NCI-H82 (cell line): ENCODE results near the gene INKA1.
"Not testable (repeated sequence)": the region's sequence is repeated elsewhere in the genome, so short reads cannot be mapped to it uniquely, and the experiment has no call there.

Experiments used
- DNase-seq: peaks from one replicate; lab custom pipeline; 2025; lab: John Stamatoyannopoulos, UW

The INKA1 gene

DNA sequence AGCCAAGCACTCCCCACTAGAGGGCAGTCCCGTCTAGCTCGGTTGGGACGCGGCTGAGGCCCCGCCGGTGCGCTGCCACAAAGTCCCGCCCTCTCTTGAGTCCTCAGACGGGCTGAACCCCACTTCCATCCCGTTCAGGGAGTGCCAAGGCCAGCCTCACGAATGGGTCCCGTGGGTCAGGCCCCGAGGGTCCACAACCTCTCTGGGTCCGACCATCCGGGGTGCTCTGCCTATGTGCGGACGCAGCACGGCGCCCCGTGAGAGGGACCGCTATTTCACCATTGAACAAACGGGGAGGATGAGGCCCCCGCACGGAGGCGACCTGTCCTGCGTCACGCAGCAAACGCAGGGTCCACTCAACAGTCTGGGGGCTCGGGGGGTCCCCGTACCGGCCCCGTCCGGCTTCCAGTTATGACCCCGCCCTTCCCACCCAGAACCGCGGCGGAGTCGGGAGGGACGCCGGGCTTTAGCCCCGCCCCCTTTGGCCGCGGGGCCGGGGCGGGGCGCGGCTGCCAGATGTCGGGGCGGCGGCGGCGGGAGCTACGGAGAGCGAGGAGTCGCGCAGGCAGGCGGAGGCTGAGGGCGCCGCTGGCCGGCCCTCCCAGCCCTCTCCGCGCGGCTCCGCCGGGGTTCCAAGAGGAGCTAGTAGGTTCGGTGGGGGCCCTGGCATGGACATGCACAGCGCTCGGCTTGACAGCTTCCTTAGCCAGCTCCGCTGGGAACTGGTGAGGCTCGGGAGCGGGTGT lies at the start of gene INKA1:
Gene INKA1, plus strand, starts transcription at position 543 of the 746 bp plus-strand sequence. Its CDS starts 132 bp downstream, at position 675.
- DNase-seq = peak; percentile 91

DNA sequence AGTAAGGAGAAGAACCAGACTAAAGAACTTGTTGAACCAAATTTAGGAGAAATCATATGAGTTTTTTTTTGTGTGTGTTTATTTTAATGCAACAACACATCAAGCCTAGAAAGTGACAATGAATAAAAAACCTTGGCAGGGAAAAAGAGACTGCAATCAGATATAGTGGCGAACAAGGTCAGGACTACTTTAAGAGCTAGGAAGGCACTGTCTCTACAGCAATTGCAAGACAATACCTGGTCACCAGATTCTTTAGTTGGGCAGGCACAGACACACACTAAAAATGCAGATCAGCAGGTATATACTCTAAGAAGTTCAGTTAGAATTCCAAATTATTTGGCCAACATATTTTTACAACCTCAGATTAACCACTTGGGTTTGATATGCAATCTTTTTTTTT lies 48.5 kb upstream of the INKA1 start:
- no peak for DNase-seq

DNA sequence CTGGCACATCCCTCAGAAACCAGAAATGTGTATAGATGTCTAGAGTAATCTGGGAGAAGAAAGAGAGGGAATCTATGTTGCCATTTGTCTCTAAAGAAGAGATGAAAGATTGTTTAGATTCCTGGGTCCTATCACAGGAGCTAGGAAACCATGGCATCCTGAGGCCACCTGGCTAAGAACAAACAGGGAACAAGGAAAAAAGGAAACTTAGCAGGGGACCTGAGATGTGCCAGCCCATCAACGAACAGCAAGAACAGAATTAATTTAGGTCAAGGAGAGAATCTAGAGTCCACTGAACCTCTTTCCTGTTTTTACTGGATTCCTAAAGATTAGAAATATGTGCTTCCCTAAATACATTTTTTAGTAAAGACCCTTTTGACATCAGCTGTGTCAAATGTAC lies 47.0 kb upstream of the INKA1 start:
- no peak for DNase-seq

DNA sequence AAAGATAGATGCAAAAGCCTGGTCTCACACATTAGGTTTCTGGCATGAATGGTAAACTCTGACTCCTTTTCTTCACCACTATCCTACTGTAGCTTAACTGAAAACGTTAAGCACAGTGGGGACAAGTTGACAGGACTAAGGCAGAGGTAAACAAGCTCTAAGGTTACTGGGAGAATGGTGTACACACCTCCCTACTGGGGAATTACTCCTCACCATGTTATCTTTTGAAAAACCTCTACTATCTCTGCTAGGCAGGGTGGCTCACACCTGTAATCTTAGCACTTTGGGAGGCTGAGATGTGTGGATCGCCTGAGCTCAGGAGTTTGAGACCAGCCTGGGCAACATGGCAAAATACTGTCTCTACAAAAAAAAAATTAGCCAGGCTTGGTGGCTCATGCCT lies 45.9 kb upstream of the INKA1 start:
- DNase-seq = no peak

DNA sequence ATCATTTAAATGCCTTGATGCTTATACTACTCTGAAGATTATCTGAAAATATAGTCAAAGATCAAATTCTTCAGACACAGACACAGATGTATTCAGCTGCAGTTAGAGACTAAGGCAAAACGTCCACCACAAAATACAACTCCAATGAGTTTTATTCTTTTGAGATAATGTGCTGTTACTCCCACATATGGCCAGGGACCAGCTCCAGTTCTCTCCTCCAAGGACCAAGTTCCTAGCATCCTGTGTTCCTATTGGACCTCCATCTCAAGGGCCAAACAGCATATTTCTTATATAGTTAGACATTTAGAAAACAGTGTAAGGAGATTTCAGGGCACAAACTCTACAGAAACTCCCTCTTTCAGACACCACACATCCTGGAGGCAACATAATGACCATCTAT lies 43.8 kb upstream of the INKA1 start:
- no peak for DNase-seq

DNA sequence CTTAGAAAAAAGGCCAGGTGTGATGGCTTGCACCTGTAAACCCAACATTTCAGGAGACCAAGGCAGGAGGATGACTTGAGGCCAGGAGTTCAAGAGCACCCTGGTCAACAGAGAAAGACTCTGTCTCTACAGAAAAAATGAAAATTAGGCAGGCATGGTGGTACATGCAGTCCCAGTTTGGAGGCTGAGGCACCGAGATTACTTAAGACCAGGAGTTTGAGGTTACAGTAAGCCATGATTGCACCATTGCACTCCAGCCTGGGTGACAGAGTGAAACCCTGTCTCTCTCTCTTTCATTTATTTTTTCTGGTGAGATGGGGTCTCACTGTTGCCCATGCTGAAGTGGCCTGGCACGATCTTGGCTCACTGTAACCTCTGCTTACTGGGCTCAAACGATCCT lies 41.4 kb upstream of the INKA1 start:
- no peak for DNase-seq

DNA sequence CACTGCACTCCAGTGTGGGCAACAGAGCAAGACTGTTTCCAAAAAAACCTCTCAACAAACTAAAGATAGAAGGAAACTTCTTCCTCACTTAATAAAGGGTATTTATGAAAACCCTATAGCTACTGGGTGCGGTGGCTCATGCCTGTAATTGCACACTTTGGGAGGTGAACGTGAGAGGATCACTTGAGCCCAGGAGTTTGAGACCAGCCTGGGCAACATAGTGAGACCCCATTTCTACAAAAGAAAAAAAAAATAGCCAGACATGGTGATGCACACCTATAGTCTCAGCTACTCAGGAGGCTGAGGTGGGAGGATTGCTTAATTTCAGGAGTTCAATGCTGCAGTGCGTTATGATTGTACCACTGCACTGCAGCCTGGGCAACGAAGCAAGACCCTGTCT lies 39.1 kb upstream of the INKA1 start:
- no peak for DNase-seq

DNA sequence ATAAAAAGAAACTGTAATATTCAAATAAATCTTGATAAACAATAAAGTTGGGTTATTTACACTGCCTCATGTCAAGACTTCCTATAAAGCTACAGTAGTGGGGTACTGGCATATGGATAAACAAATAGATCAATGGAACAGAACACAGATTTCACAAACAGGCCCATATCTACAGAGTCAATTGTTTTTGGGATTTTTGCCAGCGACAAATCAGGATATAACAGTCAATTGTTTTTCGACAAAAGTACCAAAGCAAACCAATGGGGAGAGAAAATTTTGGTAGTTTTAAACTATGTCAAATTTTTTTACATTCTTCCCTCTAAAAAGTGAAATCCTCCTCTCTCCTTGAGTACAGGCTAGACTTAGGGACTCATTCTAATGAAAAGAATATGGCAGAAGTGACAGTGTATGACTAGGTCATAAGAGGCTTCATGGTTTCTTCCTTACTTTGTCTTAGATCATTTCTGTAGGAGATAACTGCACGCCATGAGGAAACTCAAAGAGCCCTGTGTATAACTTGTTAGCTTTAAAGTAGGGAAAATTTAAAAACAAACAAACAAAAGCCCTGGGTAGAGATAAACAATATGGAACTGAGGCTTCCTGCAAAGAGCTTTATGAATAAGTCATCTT lies 33.7 kb upstream of the INKA1 start:
- DNase-seq = no peak

DNA sequence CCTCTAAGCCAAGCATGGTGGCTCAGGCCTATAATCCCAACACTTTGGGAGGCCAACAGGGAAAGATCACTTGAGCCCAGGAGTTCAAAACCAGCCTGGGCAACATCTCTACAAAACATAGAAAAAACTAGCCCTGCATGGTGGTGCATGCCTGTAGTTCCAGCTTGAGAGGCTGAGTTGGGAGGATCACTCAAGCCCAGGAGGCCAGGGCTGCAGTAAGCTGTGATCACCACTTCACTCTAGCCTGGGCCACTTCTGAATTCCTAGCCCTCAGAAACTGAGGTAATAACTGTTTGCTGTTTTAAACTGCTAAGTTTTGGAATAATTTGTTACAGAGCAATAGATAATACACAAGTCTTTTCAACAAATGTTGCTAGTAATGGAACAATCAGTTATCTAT lies 33.1 kb upstream of the INKA1 start:
- no peak for DNase-seq

DNA sequence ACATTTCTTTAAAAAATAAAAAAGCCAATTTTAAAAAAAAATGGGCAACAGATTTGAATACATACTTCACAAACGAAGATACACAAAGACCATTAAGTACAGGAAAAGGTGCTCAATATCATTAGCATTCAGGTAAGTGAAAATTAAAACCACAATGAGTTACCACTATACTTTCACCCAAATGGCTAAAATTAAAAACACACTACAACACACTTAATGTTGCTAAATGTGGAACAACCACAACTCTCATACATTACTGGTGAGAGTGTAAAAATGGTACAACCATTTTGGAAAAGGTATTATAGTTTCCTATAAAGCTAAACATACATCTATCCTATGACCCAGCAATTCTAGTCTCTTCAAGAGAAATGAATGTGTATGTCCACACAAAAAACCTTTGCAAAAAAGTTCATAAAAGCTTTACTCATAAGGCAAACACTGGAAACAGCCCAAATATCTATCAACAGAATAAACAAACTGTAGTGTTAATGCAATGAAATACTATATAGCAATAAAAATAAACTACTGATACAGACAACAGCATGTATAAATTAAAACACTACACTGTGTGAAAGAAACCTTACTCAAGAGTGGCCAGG lies 31.6 kb upstream of the INKA1 start:
- DNase-seq = no peak

DNA sequence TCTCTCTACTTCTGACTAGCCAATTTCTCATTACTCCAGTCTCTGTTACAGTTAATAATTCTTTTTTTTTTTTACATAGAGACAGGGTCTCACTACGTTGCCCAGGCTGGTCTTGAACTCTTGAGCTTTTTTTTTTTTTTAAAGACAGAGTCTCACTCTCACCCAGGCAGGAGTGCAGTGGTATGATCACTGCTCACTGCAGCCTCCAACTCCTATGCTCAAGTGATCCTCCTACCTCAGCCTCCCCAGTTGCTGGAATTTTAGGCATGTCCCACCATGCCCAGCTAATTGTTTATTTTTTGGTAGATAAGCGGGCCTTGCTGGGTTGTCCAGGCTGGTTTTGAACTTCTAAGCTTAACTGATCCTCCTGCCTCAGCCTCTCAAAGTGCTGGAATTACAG lies 30.4 kb upstream of the INKA1 start:
- DNase-seq = no peak

DNA sequence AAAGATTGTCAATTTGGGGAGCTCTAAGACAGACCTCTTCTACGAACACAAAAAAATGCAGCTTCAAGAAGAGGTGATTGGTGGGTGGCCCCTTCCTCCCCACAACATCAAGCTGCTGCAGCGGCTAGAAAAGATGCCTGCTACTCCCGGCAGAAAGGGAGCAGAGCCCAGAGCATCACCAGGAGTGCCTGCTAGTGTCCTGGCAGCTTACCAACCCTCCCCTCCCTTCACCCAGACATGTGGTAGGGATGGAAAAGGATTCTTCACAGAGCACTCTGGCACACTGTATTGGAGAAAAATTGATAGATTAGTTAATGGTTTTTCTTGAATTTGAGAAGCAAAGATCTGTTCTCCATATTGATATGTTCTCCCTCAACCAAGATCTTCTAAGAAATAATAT lies 27.5 kb upstream of the INKA1 start:
- no peak for DNase-seq

DNA sequence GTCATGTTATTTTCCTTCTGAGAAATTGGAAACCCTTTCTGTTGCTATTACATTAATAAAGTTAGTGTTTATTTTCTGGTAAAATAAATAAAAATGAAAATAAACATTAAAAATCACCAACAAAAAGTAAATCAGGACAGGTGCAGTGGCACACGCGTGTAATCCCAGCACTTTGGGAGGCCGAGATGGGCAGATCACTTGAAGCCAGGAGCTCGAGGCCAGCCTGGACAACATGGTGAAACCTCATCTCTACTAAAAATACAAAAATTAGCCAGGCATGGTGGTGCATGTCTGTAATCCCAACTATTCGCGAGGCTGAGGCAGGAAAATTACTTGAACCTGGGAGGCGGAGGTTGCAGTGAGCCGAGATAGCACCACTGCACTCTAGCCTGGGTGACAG lies 27.0 kb upstream of the INKA1 start:
- DNase-seq = not testable (repeated sequence)

DNA sequence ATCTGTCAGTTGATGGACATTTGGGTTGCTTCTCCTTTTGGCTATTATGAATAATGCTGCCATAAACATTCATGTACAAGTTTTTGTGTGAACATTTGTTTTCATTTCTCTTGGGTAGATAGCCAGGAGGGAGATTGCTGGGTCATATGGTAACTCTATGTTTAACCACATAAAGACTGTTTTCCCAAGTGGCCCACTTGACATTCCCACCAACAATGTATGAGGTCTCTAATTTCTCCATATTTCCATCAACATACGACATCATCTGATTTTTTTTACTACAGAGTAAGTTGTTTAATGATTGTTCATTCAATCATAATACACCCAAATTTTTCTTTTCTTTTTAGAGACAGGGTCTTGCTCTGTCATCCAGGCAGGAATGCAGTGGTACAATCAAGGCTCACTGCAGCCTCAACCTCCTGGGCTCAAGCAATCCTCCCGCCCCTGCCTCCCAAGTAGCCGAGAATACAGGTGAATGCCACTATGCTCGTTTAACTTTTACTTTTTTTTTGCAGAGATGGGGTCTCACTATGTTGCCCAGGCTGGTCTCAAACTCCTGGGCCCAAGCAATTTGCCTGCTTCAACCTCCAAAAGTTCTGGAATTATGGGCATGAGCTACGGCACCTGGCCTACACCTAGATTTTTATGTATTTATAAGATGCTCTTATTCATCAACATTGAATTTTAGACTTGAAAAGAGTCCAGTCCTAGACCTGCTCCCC lies 23.5 kb upstream of the INKA1 start:
- no peak for DNase-seq

DNA sequence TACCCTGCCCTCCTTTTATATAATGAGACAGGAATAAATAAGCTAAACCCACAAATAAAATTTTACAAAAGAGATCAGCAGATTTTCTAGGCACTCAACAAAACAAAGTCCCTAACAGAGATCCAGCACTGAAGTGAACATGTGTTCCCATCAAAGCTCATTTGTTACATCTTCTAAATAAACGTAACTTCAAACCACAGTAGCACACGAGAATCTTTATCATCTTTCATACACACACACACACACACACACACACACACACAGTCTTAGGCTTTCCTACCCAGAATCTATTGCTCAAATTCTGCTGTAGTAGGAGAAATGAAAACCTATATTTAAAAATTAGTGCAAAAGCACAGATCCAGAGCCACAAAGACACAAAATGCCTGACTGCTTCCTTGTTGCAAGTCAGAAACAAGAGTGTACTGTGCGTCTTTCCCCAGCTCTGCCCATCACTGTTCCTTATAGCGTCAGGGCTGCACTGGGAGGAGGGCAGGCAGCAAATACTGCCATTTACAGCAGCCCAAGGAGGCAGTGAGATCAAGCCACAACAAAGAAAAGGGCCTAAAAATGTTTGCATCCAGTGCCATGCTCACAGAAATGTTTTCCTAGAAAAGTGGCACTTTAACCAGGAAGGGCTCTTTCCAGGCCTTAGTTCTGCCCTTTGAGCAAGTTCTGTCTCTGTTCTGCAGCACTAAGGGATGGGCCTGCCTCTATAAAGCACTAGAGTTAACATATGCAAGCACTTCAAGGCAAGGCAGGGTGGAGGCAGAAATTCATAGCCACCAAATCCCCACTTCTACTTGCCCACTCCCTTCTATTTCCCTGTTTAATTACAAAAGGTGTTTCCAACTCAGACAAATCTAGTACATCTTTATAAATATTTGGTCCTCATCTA lies 22.7 kb upstream of the INKA1 start:
- no peak for DNase-seq

DNA sequence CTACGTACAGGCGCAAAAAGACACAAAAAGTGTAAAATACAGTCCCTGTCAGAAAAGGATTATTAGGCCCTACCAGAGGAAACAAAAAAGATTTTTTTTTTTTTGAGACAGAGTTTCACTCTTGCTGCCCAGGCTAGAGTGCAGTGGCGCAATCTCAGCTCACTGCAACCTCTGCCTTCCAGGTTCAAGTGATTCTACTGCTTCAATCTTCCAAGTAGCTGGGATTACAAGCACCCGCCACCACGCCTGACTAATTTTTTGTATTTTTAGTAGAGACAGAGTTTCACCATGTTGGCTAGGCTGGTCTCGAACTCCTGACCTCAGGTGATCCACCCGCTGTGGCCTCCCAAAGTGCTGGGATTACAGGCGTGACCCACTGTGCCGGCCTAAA lies 22.1 kb upstream of the INKA1 start:
- not testable (repeated sequence) for DNase-seq

DNA sequence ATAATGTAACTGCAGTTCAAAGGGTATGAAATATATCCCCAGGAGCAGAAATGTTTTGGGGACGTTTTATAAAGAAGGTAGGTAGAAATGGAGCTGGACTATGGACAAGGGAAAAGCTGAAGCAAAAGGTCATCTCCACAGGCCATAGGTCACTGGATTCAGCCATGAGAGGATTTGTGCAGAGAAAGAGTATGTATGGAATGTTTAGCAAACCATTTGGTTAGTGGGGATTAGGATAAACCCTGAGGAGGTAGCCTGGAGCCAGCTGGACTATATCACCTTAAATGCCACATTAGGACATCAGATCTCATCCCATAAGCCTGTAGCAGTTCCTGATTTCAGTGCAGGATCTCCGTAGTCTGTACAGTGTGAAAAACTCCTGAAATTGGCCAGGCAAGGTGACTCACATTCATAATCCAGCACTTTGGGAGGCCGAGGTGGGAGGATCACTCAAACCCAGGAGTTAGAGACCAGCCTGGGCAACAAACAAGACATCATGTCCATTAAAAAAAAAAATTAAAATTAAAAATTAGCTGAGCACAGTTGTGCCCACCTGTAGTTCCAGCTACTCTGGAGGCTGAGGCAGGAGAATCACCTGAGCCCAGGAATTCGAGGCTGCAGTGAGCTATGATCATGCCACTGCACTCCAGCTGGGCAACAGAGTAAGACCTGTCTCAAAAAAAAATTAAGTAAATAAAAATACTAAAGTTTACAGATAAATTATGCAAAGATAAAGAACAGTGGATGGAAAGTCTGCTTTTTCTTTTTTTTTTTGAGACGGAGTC lies 21.5 kb upstream of the INKA1 start:
- peak; percentile 68 for DNase-seq

DNA sequence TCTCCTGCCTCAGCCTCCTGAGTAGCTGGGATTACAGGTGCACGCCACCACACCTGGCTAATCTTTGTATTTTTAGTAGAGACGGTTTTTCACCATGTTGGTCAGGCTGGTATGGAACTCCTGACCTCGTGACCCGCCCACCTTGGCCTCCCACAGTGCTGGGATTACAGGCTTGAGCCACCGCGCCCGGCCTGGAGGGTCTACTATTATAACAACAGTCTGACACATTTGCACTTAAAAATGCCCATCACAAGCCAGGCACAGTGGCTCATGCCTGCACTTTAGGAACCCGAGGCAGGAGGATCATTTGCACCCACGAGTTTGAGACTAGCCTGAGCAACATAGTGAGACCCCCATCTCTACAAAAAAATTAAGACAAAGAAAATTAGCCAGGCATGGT lies 20.8 kb upstream of the INKA1 start:
- not testable (repeated sequence) for DNase-seq

DNA sequence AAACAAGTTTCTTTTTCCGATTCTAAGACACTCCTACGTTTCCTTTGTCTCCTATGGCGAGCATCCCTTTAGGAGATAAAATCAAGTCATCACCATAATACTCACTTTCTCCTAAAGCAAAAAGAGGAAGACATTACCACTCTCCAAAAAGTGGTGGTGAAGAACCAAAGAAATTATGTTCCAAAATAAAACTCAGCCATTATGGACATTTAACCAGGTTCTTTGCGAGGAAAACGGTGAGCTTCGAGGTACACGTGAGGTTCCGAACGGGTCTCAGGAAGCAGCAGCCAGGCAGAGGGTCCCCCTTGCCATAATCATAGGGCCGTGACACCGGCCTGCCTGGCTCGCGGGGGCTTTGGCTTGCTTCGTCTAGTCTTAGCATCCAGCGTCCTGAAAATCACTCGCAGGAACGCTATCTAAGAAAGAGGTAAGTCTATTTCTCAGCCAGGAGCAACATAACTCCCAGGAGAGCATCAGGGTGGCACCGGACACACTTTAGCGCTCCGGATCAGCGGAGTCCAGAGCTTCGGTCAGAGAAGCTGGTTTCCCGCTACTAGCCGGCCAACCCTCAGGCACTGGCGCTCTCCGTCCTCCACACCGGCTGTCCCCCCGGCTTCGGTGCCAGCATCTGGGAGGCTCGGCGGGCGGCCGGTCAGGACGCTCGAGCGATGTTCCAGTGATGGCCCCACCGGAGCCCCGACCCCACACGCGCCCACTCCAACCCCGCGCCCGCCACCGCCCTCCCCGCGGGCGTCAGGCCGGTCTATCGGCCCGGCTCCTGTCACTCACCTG lies 17.3 kb upstream of the INKA1 start:
- peak; percentile 38 for DNase-seq
